Activated CD8-positive, alpha-beta T cell treated with anti-CD3 and anti-CD28 coated beads for 36 hours (primary cell): Measurements from ENCODE around the gene TRIM24. TPM values are rescaled to one million over a fixed set of nuclear protein-coding genes. Genes with fewer than 3 reads are reported as not detected.

Experiments used
- ATAC-seq: fragments of 200-7000 bp; cut with Tn5 transposase; one replicate; pipeline ENCODE4 v1.10.0; 2021; ENCODE audit warnings: mild to moderate bottlenecking, moderate library complexity
- CTCF ChIA-PET: fragments of 350-600 bp; sonication (Branson Sonifier 250); formaldehyde crosslinking; loops from one replicate; lab custom pipeline; 2021; ENCODE audit warnings: antibody characterized with exemption; lab: Charles Lee
- POLR2A ChIA-PET: fragments of 350-600 bp; sonication (Branson Sonifier 250); formaldehyde crosslinking; loops from one replicate; lab custom pipeline; 2021; ENCODE audit warnings: antibody characterized with exemption; lab: Charles Lee
- DNase-seq: peaks from one replicate; pipeline ENCODE4 v3.0.0-alpha.2; 2020
- H3K27ac Mint-ChIP-seq: one replicate; pipeline ENCODE4 v1.8.0; 2021; ENCODE audit warnings: mild to moderate bottlenecking, mixed read lengths
- H3K27me3 Mint-ChIP-seq: one replicate; pipeline ENCODE4 v1.8.0; 2021; ENCODE audit warnings: mixed read lengths
- H3K36me3 Mint-ChIP-seq: one replicate; pipeline ENCODE4 v1.8.0; 2021; ENCODE audit warnings: low read depth, mixed read lengths
- H3K4me1 Mint-ChIP-seq: one replicate; pipeline ENCODE4 v1.8.0; 2021; ENCODE audit warnings: low read depth, mixed read lengths
- H3K4me3 Mint-ChIP-seq: one replicate; pipeline ENCODE4 v1.8.0; 2021; ENCODE audit warnings: mild to moderate bottlenecking, moderate library complexity, mixed read lengths
- H3K9me3 Mint-ChIP-seq: one replicate; pipeline ENCODE4 v1.8.0; 2021; ENCODE audit warnings: mixed read lengths
- intact Hi-C: fragments of 100-400 bp; cut with micrococcal nuclease; formaldehyde crosslinking; loops from one replicate; pipeline ENCODE4 v1.10.0; 2022
- total RNA-seq, 2 experiments: library from RNA; stranded (reverse); gene quantifications; one replicate each; pipeline ENCODE4 v1.2.3, GENCODE V29; 2021
- TF ChIP-seq, protein P1 (sequence below): fragments of 200-600 bp; IDR thresholded peaks from one replicate; pipeline ENCODE4 v1.8.0; 2022; ENCODE audit warnings: antibody characterized with exemption, mild to moderate bottlenecking

TRIM24 gene
- total RNA-seq, 2 experiments from 2014 or later = 13.9 to 16.7 TPM

GRCh38 chr7:138584696-138585095, 124.6 kb downstream of the TRIM24 start:
- Mint-ChIP-seq H3K9me3 (no peaks in the 10 kb centered on the region), H3K27ac (no peak overlapping the region)
- CTCF ChIA-PET = no interaction called here

GRCh38 chr7:138585283-138585993, 125.4 kb downstream of the TRIM24 start:
- ChIA-PET CTCF (no interaction called here), POLR2A (no interaction called here)
- peaks cover 36% of the 10 kb centered on the region for H3K36me3 Mint-ChIP-seq
- ATAC-seq (no peak), DNase-seq (no peak)
- TF ChIP-seq, protein P1, sequence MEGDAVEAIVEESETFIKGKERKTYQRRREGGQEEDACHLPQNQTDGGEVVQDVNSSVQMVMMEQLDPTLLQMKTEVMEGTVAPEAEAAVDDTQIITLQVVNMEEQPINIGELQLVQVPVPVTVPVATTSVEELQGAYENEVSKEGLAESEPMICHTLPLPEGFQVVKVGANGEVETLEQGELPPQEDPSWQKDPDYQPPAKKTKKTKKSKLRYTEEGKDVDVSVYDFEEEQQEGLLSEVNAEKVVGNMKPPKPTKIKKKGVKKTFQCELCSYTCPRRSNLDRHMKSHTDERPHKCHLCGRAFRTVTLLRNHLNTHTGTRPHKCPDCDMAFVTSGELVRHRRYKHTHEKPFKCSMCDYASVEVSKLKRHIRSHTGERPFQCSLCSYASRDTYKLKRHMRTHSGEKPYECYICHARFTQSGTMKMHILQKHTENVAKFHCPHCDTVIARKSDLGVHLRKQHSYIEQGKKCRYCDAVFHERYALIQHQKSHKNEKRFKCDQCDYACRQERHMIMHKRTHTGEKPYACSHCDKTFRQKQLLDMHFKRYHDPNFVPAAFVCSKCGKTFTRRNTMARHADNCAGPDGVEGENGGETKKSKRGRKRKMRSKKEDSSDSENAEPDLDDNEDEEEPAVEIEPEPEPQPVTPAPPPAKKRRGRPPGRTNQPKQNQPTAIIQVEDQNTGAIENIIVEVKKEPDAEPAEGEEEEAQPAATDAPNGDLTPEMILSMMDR = no peak
- no peak overlapping the region for H3K27ac Mint-ChIP-seq
- no peaks in the 10 kb centered on the region for H3K27me3 Mint-ChIP-seq
- no peaks in the 10 kb centered on the region for H3K4me1 Mint-ChIP-seq
- no peak overlapping the region for H3K4me3 Mint-ChIP-seq
- no peaks in the 10 kb centered on the region for H3K9me3 Mint-ChIP-seq
- intact Hi-C loops = no loop called here

More at GRCh38 chr7:138584696-138585095, 124.6 kb downstream of the TRIM24 start:
- Mint-ChIP-seq H3K4me1 (no peaks in the 10 kb centered on the region), H3K4me3 (no peak overlapping the region), H3K36me3 (peaks cover 39% of the 10 kb centered on the region), H3K27me3 (no peaks in the 10 kb centered on the region)
- DNase-seq (no peak), ATAC-seq (no peak)
- POLR2A ChIA-PET = no interaction called here
- intact Hi-C loops = no loop called here
- TF ChIP-seq, protein P1 = no peak

DNA sequence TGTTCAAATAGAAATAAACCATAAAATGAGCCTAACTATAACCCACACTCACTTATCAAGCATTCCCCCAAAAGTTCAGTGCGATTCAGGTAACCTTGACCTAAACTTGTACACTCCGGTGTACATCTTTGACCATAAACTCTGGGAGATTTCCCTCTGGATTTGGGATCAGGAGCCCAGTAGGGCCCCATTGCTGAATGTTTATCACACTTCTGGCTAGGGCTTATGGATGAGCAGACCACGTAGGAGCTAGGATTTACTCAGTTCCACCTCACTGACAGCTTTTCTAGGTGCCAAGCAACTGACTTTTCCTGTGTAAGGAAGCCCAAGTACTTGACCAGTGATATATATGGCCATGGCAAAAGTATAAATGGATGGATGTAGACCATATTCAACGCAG, 127.4 kb downstream of the TRIM24 start:
- H3K27ac Mint-ChIP-seq = no peak overlapping the region
- intact Hi-C loops = no loop called here
- CTCF ChIA-PET = no interaction called here
- H3K4me1 Mint-ChIP-seq = no peaks in the 10 kb centered on the region
- TF ChIP-seq, protein P1 = no peak
- ATAC-seq (no peak), DNase-seq (no peak)
- peaks cover 30% of the 10 kb centered on the region for H3K36me3 Mint-ChIP-seq
- no peak overlapping the region for H3K4me3 Mint-ChIP-seq
- no peaks in the 10 kb centered on the region for H3K9me3 Mint-ChIP-seq
- POLR2A ChIA-PET = no interaction called here
- no peaks in the 10 kb centered on the region for H3K27me3 Mint-ChIP-seq

DNA sequence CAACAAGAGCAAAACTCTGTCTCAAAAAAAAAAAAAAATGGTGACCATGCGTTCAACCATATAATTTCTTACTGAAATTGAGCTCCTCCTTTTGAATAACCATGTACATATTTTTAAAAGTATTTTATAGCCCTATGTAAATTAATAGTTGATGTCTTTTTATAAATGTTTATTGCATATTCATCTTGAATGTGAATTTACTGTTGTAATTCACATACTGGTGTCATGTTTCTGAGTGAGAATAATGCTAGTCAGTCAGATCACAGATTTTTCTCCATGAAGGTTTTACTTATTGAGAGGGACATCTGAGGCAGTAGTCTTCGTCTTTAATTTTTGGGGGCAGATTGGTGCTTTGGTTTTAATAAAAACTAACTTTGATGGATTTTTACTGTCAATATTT, 128.9 kb downstream of the TRIM24 start:
- CTCF ChIA-PET = interaction anchor here (1.2 kb wide), 1 partner anchor 18 kb away, joined by 3 read pairs; no protein-coding TSS in a partner anchor
- POLR2A ChIA-PET = interaction anchor here (0.6 kb wide), 1 partner anchor 19 kb away, joined by 3 read pairs; no protein-coding TSS in a partner anchor
- no peaks in the 10 kb centered on the region for H3K4me1 Mint-ChIP-seq

DNA sequence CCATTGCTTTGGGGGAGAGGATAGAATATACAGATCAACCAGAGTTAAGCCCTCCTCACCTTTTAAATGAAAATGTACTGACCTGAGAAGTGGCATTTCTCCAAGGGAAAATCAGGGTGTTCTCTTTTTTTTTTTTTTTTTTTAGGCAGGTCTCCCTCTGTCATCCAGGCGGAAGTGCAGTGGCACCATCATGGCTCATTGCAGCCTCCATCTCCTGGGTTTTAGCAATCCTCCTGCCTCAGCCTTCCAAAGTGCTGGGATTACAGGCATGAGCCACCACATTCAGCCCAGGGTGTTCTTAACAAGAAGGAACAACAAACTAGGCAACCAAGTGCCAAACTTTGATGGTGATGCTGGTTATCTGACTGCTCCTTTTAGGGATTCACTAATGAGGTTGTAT, 130.1 kb downstream of the TRIM24 start:
- intact Hi-C loops = no loop called here
- TF ChIP-seq, protein P1 = no peak
- DNase-seq = no peak
- no peaks in the 10 kb centered on the region for H3K4me1 Mint-ChIP-seq
- H3K36me3 Mint-ChIP-seq = peaks cover 15% of the 10 kb centered on the region
- no peak for ATAC-seq
- no peaks in the 10 kb centered on the region for H3K9me3 Mint-ChIP-seq
- POLR2A ChIA-PET = no interaction called here
- CTCF ChIA-PET = no interaction called here
- H3K27ac Mint-ChIP-seq = no peak overlapping the region
- H3K4me3 Mint-ChIP-seq = no peak overlapping the region
- H3K27me3 Mint-ChIP-seq = no peaks in the 10 kb centered on the region

More for the DNA sequence above, 128.9 kb downstream of the TRIM24 start:
- Mint-ChIP-seq H3K9me3 (no peaks in the 10 kb centered on the region), H3K36me3 (peaks cover 23% of the 10 kb centered on the region), H3K27me3 (no peaks in the 10 kb centered on the region), H3K4me3 (no peak overlapping the region), H3K27ac (no peak overlapping the region)
- intact Hi-C loops = no loop called here
- TF ChIP-seq, protein P1 = no peak
- DNase-seq (no peak), ATAC-seq (no peak)
